Activated CD4-positive, CD25-positive, alpha-beta regulatory T cell treated with anti-CD3 and anti-CD28 coated beads, Interleukin-2, amount 50 U/mL, for 72 hours (primary cell): Measurements from ENCODE around the gene GLDC.
"Not testable (repeated sequence)": the region's sequence is repeated elsewhere in the genome, so short reads cannot be mapped to it uniquely, and the experiment has no call there.

Experiments
- DNase-seq: peaks from one replicate; pipeline ENCODE4 v3.0.0; 2021

GLDC gene

GRCh38 chr9:6645355-6646292 lies at the start of gene GLDC:
Gene GLDC, minus strand, starts transcription at chr9:6645729. Its CDS starts 230 bp downstream, at chr9:6645499.
- no peak for DNase-seq

GRCh38 chr9:6692881-6693361 lies 47.4 kb upstream of the GLDC start:
- DNase-seq: no peak

GRCh38 chr9:6692433-6692832 lies 46.9 kb upstream of the GLDC start:
- no peak for DNase-seq

DNA sequence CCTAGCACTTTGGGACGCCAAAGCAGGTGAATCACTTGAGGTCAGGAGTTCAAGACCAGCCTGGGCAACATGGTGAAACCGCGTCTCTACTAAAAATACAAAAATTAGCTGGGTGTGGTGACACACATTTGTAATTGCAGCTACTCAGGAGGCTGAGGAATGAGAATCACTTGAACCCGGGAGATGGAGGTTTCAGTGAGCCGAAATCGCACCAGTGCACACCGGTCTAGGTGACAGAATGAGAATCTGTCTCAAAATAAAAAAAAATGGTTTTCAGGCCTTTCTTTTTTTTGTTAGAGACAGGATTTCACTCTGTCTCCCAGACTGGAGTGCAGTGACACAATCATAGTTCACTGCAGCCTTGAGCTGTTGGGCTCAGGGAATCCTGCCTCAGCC lies 45.1 kb upstream of the GLDC start:
- DNase-seq: not testable (repeated sequence)

DNA sequence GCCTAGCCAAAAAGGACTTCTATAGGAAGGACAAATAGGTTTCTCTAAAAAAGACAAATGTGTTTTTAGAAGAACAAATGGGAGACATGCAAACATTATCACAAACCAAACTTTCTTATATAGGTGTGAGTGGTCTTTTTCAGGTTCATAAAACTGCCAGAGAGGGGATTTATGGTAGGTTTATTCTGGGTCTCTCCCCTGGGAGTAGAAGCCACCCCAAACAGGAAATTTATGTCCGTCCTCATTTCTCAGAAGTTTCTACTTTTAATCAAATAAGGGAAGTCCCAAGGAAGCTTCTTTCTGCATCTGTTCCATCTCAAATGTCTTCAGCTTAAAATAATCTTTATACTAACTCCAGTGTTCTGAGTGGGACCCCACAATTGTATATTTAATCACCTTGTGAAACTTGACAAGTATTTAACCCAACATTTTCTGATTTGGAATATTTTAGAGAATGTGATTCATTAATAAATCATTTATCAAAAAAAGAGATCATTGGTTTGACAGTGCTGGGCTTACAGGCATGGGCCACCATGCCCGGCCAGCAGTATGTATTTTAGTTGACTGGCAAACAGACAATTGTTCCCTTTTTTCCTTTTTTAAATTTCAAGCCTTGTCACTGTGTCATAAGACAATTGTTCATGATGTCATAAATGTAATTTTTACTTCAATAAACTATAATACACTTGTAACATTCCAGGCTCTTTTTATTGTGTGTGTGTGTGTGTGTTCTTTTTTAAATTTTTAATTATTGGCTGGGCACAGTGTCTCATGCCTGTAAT lies 44.6 kb upstream of the GLDC start:
- DNase-seq: no peak

DNA sequence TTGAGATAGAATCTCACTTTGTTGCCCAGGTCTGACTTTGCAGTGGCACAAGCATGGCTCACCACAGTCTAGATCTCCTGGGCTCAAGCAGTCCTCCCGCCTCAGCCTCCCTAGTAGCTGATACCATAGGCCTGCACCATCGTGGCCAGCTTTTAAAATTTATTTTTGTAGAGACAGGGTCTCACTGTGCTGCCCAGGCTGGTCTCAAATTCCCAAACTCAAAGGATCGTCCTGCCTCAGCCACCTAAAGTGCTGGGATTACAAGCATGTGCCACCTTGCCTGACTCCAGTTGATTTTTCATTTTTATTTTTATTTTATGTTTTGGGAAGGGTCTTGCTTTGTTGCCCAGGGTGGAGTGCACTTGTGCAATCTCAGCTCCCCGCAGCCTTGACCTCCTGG lies 41.7 kb upstream of the GLDC start:
- no peak for DNase-seq

DNA sequence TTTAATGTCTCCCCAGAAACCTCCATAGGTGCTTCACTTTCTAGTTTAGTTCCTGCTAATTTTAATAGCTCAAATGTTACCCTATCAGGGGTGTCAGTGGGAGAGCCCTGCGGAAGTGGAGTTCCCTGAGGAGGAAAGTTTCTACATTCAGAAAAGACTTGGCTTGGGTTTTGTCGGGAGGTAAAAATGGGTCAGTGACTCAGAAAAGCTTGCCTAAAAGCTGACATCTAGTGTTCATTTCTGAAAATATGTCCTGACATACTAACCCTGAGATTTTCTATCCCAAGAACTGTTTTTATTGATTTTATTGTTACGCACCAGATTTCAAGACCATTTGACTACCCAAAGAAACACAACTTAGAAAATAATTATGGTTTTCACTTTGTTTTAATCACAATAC lies 40.9 kb upstream of the GLDC start:
- DNase-seq: no peak

GRCh38 chr9:6681957-6682501 lies 36.5 kb upstream of the GLDC start:
- DNase-seq: peak; percentile 33

GRCh38 chr9:6681147-6681956 lies 35.8 kb upstream of the GLDC start:
- peak; percentile 88 for DNase-seq

- peak; percentile 75 for DNase-seq
These were observed 35.2 kb upstream of the GLDC start for GRCh38 chr9:6680797-6681146.

DNA sequence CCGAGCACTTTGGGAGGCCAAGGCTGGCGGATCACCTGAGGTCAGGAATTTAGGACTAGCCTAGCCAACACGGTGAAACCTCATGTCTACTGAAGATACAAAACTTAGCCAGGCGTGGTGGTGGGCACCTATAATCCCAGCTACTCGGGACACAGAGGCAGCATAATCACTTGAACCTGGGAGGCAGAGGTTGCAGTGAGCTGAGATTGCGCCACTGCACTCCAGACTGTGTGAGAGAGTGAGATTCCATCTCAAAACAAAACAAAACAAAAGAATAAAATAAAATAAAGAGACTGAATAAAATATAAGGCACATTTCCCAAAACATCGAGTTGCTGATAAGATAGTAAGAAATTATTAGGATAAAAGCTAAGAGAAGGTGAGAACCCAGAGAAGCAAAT lies 32.3 kb upstream of the GLDC start:
- no peak for DNase-seq

DNA sequence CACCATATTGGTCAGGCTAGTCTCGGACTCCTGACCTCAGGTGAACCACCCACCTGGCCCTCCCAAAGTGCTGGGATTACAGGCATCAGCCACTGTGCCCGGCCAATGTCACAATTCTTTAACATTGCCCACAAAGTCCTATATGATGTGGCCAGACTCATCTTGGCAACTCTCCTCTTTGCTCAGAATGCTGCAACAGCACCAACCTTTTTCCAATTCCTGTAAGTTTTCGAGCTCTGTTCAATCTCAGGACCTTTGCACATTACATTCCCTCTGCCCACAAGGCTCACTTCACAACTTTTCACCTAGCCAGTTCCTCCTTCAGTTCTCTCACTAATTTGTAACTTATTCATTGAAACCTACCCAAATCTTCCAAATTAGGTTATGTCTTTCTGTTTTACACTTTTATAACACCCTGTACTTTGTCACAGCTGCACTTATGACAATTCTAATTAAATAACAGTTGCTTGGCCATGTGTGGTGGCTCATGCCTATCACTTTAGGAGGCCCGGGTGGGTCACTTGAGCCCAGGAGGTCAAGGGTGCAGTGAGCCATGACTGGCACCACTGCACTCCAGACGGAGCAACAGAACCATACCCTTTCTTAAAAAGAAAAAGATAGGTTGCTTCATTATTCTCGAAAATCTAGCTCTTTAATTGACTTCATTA lies 30.9 kb upstream of the GLDC start:
- DNase-seq: no peak

- DNase-seq: no peak
These were observed 29.7 kb upstream of the GLDC start for GRCh38 chr9:6675268-6675667.

- DNase-seq: no peak
These were observed 27.9 kb upstream of the GLDC start for GRCh38 chr9:6673326-6674025.

- no peak for DNase-seq
These were observed 26.6 kb upstream of the GLDC start for GRCh38 chr9:6672118-6672517.

DNA sequence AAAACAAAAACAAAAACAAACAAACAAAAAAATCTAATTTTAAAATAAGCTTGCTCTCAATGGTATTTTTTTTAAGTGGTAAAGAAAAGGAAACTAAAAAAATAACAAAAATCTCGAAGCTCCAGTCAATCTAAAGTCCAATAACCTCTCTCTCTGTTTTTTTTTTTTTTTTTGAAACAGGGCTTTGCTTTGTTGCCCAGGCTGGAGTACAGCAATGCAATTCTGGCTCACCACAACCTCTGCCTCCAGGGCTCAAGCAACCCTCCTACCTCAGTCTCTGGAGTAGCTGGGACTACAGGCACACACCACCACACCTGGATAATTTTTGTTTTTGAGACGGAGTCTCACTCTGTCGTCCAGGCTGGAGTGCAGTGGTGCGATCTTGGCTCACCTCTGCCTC lies 25.9 kb upstream of the GLDC start:
- no peak for DNase-seq

GRCh38 chr9:6669881-6670280 lies 24.4 kb upstream of the GLDC start:
- DNase-seq: no peak

DNA sequence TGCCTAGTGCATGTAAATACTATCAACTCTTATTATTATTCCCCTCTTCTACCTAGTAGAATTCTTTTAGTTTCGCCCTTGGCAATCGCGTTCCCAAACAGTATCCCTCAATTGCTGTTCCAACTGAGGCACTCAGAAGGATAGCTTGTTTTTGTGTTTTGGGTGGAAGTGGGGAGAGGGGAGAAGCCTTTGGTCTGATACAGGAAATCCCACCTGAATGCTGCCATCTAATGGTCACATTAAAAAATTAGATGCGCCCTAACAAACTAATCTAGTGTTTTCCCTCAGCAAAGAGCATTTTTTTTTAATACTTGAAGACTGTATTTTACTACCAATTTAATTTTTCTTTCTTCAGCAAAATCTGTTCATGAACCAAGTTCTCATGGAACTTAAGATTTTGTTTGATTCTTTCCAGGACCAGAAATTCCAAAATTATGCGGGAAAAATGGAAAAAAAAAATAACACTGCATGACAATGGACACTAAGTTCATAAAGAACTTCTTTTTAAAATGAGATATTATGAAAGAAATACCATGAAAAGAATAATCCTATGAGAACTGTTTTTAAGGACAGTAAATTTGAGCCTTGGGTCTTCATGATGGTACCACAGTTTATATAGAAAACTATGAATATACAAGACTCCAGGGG lies 22.2 kb upstream of the GLDC start:
- no peak for DNase-seq

DNA sequence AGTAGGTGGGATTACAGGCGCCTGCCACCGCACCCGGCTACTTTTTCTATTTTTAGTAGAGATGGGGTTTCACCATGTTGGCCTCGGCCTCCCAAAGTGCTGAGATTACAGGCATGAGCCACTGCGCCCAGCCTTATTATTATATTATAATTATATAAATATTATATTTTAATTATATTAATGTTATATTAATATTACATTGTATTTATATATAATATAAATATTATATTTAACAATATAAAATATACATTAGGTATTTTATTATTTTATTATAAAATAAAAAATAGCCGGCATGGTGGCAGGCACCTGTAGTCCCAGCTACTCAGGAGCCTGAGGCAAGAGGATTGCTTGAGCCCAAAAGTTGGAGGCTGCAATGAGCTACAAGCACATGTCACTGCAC lies 21.6 kb upstream of the GLDC start:
- no peak for DNase-seq

GRCh38 chr9:6665628-6666027 lies 20.1 kb upstream of the GLDC start:
- no peak for DNase-seq

- no peak for DNase-seq
These were observed 18.7 kb upstream of the GLDC start for GRCh38 chr9:6664204-6664680.
